Activated CD8-positive, alpha-beta memory T cell treated with anti-CD3 and anti-CD28 coated beads for 36 hours (primary cell): ENCODE measurements around the gene PKHD1. TPM values are rescaled to one million over a fixed set of nuclear protein-coding genes. Genes with fewer than 3 reads are reported as not detected.

ENCODE experiments used
- total RNA-seq, 2 experiments: library from RNA; stranded (reverse); gene quantifications; one replicate each; pipeline ENCODE4 v1.2.3, GENCODE V29; 2021

The PKHD1 gene
- total RNA-seq, 2 experiments from 2014 or later = not detected

Other genes with a start within 250 kb of the PKHD1 start
- gene IL17A, start 98.8 kb upstream of the PKHD1 start, total RNA-seq = under 1 TPM; 0.61 to 0.78 TPM
- 1 to 10 TPM; 1.5 to 3.6 TPM for gene IL17F, start 156.9 kb upstream of the PKHD1 start, total RNA-seq
- gene MCM3, start 197.1 kb upstream of the PKHD1 start, total RNA-seq = 100 to 1,000 TPM; 297 to 301 TPM